ENCODE data around the gene PPP1R1C.

Gene PPP1R1C

DNA sequence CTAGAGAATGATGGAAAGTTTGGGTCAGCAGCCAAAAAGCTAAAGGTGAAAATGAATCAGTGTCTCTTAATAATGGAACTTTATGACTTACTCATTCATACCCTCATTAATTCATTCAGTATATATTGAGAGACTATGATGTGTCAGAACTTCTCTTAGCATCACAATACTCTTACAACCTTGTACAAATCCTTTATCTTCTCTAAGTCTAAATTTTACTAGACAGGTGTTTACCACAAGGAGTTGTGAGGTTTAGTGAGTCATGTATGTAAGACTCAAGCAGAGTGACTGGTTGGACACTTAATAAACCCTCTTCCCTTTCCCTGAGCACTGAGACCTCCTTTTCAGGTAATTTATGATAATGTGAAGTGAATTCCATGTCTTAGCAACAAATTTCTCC lies 129.6 kb downstream of the PPP1R1C start:
- no peak for DNase-seq

DNA sequence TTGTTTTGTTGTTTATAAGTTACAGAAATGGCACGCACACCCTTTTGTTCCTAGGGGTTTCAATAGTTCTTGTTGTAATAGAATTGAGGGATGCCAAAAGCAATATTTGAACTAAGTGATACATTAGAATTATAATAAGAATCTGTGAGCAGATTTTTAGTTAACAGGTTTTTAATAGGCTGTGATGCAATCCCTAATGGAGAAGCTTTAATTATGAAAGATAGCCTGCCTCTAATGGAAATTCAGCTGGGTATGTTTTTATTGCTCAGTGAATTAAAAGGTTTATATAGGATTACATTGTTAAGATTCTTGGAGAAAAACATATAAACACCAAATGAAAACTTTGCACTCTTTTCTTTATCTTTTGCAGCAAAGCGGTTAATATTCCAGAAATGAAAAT lies 131.1 kb downstream of the PPP1R1C start:
- no peak for DNase-seq

- no peak for DNase-seq
Observed at GRCh38 chr2:182117196-182117595, 131.5 kb downstream of the PPP1R1C start.

- no peak for DNase-seq
Observed at GRCh38 chr2:182128821-182129707, 143.4 kb downstream of the PPP1R1C start.

GRCh38 chr2:182132605-182133004 lies 147.0 kb downstream of the PPP1R1C start:
- no peak for DNase-seq

GRCh38 chr2:182133195-182133891 lies 147.7 kb downstream of the PPP1R1C start:
- DNase-seq = no peak

DNA sequence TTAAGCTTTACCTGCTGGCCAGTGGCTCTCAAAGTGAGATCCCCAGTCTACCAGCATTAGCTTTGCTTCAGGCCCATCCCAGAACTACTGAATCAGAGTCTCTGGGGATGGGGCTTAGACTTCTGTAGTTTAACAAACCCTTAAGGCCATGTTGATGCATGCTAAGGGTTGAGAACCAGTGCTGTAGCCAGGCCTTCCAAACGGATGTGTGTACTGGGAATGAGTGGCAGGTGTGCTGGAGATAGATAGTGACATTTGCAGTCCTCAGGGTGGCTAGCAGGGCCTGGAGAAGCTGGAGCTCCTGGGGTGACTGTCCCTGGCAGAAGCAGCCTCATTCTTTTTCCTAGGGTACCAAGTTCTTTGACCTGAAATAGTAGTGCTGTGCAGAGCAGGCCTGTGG lies 148.5 kb downstream of the PPP1R1C start:
- DNase-seq = no peak

DNA sequence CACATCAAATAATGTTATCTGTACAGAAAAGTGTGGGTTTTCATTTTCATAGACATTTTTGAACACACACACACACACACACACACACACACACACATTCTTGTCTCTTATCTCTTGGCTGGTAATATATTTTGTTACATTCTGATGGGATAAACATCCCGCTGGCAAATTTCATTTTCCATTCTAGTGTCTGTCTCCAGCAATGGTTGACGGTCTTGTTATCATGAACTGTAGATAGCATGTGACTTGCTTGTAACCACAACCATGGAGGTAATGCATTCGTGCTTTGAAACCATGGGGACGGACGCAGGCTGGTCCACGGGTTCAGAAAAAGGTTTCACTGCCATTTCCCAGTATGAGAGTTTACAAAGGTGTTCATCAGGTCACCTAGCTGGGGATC lies 156.4 kb downstream of the PPP1R1C start:
- DNase-seq = no peak

DNA sequence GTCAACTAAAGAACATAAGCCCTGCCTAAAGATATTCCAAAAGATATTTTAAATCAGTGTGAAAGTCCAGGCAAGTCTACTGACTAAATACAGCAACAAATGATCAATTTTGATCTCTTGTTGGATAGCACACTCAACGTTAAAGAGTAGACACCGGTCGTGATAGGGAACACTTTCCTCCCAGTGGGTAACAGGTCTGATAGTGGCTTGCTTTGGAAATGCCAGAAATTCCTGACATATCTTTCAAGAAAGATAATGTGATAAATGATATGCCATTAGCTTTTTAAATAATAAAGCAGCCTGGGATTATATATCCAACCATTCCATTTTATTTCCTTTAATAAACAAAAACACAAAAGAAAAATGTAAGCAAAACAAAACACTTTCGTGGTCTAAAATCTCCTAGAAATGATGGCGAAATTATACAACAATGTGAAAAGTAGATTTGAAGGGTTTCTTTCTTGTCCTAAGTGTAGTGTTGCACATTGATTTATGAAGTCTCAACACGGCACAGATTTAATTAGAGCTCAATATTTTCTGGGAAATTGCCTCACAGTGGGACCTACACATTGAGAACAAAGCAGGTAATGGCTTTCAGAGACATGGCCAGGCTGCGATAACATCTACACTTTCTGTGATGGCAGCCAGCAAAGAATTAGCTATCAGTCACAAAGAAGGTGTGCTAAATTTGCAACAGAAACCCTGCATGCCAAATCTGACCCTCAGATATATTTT lies 158.6 kb downstream of the PPP1R1C start:
- no peak for DNase-seq

GRCh38 chr2:182144776-182145165 lies 159.1 kb downstream of the PPP1R1C start:
- DNase-seq = no peak

GRCh38 chr2:182148344-182148743 lies 162.7 kb downstream of the PPP1R1C start:
- no peak for DNase-seq

DNA sequence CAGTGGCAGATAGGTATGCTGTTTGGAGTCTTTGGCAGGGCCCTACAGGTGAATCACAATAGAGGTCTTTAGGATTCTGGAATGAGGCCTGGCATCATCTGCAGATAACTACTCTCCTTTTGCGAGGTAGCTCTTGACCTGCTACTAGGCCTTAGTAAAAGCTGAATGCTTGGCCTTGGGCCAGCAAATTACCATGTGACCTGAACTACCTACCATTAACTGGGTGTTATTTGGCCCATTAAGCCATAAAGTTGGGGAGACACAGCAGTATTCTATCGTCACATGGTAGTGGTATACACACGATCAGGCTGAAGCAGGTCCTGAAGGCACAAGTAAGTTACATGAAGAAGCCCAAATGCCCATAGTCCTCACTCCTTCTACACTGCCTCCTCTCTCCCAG lies 178.2 kb downstream of the PPP1R1C start:
- DNase-seq = no peak

- DNase-seq = no peak
Observed at GRCh38 chr2:182164686-182165085, 179.0 kb downstream of the PPP1R1C start.

GRCh38 chr2:182165202-182165601 lies 179.5 kb downstream of the PPP1R1C start:
- DNase-seq = no peak

DNA sequence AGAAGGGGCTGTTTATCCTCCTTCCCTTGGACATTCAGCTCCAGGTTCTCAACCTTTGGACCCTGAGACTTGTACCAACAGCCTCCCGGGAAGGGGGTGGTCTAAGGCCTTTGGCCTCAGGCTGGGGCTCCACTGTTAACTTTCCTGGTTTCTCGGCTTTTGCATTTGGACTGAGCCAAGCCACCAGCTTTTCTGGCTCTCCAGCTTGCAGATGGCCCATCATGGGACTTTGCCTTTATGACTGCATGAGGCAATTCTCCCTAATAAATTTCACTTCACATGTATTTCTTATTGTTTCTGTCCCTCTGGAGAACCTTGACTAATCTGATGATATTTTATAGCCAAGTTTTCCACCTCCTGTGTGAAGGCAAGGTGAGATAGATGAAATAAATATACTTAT lies 180.8 kb downstream of the PPP1R1C start:
- no peak for DNase-seq

DNA sequence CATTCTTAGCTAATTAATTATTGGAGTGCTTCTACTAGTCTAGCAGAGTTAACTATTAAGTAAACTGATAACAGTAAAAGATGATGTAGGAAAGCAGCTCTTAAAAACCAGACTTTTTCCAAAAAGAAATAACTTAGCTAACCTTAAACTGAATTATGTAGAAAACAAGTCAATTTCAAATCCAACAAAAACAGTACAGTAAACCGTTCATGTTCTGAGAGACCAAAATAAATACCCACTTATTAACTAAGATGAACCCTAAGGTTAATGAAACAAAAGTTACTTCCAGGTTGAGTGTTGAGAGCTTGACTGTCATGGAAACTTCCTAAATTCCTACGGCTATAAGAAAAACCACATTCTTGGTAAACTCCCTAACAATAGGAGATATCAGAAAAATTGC lies 181.2 kb downstream of the PPP1R1C start:
- DNase-seq = no peak
